ENCODE results near the gene SPRED3.
A peak's percentile ranks its signal among the peaks of the same experiment; 100 is the strongest.
"Not testable (repeated sequence)": the region's sequence is repeated elsewhere in the genome, so short reads cannot be mapped to it uniquely, and the experiment has no call there.

SPRED3 gene

DNA sequence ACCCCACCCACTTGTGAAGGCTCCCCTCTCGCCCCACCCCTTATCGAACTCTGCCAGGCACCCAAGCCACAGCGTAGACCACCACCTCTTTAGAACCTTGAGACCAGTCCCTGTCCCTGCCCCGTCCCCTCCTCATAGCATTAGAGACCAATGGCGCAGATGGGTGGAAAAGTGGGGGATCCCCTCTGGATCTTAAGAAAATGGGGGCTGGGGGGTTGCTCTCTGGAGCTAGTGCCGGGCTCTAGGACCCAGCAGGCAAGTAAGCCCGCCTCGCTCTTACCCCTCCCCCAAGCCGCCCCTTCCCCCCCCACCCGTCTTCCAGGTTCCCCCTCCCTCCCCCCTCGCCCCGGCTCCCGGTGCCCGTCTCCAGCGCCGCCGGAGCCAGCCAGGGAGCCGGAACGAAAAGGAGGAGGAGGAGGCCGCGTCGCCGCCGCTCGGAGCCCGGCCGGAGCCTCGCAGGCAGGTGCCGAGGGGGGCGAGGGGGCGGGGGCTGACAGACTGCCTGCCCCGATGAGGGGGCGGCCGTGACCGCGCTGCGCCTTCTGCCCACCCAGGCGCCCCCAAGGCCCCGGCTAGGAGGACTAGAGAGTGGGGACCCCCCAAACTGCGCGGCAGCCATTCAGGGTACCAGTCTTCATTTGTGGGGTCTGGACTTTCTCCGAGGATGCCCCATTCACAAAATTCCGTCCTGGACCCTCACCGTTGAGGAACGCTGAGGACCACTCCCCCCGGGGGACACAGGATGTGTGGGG, at the start of gene SPRED3:
SPRED3 (plus strand) TSS at position 349 of the 752 bp plus-strand sequence. CDS start 1,606 bp downstream, outside the sequence.
- peak; percentile 76 for DNase-seq (ENCODE audit: low spot score)
- FAIRE-seq: no peak

DNA sequence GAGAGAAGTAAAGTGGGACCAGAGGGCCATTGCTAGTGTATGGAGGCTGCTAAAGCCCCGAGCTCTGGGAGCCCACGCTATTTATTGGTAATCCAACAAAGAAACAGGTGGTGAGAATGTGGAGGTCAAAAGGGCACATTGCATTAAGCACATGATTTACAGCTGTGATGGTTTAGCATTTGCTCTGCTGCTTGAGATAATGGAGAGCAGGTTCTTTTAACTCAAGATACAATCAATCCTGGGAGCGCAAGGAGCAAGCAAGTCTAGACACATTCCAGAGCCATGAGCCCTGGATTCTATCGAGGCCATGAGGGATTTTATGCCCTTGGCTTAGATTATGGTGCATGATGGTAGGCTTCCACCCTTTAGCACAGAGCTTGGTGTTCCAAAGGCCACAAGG, 49.5 kb upstream of the SPRED3 start:
- FAIRE-seq; DNase-seq (ENCODE audit: low spot score): not testable (repeated sequence)

DNA sequence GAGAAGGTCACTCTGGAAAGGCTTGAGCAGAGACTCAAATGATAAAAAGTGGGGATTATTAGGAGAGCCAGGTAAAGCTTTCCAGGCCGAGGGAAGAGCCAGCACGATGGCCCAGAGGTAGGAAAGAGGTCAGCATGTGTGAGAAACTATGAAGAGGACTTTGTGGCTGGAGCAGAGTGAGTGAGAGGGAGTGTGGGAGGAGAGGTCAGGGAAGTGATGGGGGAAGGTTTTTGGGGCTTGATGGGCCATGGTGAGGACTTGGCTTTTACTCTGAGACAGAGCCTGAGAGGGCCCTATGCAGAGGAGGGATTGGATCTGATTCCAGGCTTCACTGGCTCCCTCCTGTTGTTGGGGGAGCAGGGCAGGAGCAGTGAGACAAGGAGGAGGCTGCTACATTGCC, 47.6 kb upstream of the SPRED3 start:
- no peak for FAIRE-seq

DNA sequence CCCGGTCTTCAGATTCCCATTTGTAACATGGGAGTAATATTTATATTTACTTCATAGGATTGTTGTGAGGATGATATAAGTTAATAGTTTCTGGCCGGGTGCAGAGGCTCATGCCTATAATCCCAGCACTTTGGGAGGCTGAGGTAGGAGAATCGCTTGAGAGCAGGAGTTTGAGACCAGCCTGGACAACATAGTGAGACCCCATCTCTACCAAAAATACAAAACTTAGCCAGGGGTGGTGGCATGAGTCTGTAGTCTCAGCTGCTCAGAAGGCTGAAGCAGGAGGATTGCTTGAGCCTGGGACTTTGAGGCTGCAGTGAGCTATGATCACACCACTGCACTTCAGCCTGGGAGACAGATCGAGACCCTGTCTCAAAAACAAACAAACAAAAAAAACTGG, 41.7 kb upstream of the SPRED3 start:
- no peak for DNase-seq (ENCODE audit: low spot score)
- FAIRE-seq: no peak

More for the DNA sequence above, 47.6 kb upstream of the SPRED3 start:
- DNase-seq (ENCODE audit: low spot score): no peak

DNA sequence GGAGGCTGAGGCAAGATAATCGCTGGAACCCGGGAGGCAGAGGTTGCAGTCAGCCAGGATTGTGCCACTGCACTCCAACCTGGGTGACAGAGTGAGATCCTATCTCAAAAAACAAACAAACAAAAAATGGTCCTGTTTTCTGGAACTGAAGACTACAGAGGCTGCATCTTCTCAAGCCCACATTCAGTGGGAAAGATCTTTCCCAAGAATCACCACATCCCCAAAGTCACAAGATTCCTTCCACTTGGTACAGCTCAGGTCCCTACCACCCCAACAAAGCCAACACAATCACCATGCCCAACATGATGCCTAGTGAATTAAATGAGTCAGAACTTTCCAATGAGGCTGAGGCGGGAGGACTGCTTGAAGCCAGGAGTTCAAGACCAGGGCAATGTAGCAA, 37.6 kb upstream of the SPRED3 start:
- FAIRE-seq (no peak), DNase-seq (ENCODE audit: low spot score) (no peak)

DNA sequence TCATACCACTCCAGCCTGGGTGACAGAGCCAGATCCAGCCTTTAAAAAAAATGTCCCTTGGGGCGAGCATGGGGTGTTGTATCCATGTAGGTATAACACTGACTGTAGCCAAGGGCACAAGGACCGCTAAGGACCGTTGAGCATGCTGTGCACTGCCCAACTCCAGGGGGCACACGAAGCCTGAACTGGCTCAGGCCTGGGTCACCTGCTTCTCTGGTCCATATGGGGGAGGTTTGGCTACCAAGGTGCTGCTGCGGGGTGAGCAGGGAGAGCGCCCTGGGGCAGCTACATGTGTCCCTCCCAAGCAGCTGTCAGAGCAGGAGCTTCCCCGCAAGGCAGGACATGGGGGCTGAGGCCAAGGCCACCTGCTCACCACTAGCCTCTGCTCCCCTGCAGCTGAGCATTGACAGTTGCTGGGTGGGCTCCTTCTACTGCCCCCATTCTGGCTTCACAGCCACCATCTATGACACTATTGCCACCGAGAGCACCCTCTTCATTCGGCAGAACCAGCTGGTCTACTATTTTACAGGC, 36.6 kb upstream of the SPRED3 start:
- FAIRE-seq (no peak), DNase-seq (ENCODE audit: low spot score) (no peak)

GRCh38 chr19:38352611-38353010, 35.9 kb upstream of the SPRED3 start:
- DNase-seq (ENCODE audit: low spot score): no peak
- FAIRE-seq: no peak

- FAIRE-seq: peak; percentile 53
- DNase-seq (ENCODE audit: low spot score): no peak
Observed at GRCh38 chr19:38355728-38356725, 32.5 kb upstream of the SPRED3 start.

GRCh38 chr19:38358071-38358470, 30.4 kb upstream of the SPRED3 start:
- no peak for DNase-seq (ENCODE audit: low spot score)
- FAIRE-seq: no peak

GRCh38 chr19:38359242-38360021, 29.1 kb upstream of the SPRED3 start:
- FAIRE-seq (no peak), DNase-seq (ENCODE audit: low spot score) (no peak)

GRCh38 chr19:38360351-38360750, 28.1 kb upstream of the SPRED3 start:
- FAIRE-seq (no peak), DNase-seq (ENCODE audit: low spot score) (no peak)

- DNase-seq (ENCODE audit: low spot score): no peak
- no peak for FAIRE-seq
Observed at GRCh38 chr19:38360839-38361631, 27.5 kb upstream of the SPRED3 start.

DNA sequence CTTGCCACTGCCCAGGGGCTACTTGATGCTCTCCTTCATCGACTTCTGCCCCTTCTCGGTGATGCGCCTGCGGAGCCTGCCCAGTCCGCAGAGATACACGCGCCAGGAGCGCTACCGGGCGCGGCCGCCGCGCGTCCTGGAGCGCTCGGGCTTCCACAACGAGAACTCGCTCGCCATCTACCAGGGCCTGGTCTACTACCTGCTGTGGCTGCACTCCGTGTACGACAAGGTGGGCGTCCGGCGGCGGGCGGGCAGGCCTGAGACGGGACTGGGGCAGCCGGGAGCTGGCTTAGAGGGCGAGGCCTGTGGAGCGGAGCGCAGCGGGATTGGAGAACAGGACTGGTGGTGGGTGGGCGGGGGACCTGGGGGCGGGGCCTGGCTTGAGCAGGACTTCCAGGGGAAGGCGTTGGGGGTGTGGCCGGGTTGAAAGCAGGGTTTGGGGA, 26.8 kb upstream of the SPRED3 start:
- FAIRE-seq (no peak), DNase-seq (ENCODE audit: low spot score) (peak; percentile 57)

DNA sequence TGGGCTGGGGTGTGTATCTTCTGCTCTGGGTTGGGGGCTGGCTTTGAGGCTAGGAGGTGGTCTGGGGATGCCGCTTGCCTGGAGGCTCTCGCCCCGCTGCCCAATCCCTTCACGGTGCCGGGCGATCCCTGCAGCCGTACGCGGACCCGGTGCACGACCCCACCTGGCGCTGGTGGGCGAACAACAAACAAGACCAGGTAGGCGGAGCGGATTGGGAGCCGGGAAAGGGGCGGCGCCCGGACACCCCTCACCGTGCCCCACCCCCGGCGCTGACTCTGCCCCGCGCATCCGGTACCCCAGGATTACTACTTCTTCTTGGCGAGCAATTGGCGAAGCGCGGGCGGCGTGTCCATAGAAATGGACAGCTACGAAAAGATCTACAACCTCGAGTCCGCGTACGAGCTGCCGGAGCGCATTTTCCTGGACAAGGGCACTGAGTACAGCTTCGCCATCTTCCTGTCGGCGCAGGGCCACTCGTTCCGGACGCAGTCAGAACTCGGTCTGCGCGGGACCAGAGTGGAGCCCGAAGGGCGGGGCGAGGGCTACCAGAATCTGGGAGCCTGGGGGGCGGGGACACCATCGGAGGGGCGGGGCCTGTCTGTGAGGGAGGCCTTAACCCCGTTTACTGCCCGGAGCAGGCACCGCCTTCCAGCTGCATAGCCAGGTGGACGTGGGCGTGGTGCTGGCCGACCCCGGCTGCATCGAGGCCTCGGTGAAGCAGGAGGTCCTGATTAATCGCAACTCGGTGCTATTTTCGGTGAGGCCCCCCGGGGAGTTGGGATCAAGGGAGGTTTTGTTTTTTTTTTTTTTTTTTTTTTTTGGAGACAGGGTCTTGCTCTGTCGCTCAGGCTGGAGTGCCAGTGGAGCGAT, 26.2 kb upstream of the SPRED3 start:
- DNase-seq (ENCODE audit: low spot score): peak; percentile 26
- FAIRE-seq: no peak

- FAIRE-seq; DNase-seq (ENCODE audit: low spot score): not testable (repeated sequence)
Observed at GRCh38 chr19:38362946-38363688, 25.4 kb upstream of the SPRED3 start.

DNA sequence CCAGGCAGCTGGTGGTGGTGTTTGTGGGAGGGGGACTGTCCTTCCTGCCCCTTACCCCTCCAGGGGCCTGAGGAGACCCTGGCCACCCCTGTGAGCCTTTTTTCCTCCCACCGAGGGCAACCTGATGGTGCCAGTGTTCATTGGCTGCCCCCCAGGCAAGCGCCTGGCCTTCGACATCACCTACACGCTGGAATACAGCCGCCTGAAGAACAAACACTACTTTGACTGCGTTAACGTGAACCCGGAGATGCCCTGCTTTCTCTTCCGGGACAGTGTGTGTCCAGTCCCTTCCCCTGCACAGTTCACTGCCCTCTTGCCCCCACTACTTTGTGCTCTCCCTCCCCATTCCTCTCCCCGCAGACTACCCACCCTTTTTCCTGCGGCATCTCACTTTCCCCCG, 21.5 kb upstream of the SPRED3 start:
- DNase-seq (ENCODE audit: low spot score): no peak
- no peak for FAIRE-seq

- no peak for FAIRE-seq
- no peak for DNase-seq (ENCODE audit: low spot score)
Observed at GRCh38 chr19:38369584-38369983, 18.9 kb upstream of the SPRED3 start.

- FAIRE-seq (no peak), DNase-seq (ENCODE audit: low spot score) (no peak)
Observed at GRCh38 chr19:38370299-38370698, 18.2 kb upstream of the SPRED3 start.

GRCh38 chr19:38371081-38371480, 17.4 kb upstream of the SPRED3 start:
- DNase-seq (ENCODE audit: low spot score) (no peak), FAIRE-seq (no peak)

All from urothelium cell line (cell line).